Activated naive CD8-positive, alpha-beta T cell treated with anti-CD3 and anti-CD28 coated beads, Interleukin-2, amount 50 U/mL, for 16 hours (primary cell): ENCODE results near the gene DOCK3.
"Not testable (repeated sequence)": the region's sequence is repeated elsewhere in the genome, so short reads cannot be mapped to it uniquely, and the experiment has no call there.

ENCODE experiments used
- DNase-seq: peaks from one replicate; pipeline ENCODE4 v3.0.0-alpha.2; 2020; ENCODE audit warnings: low read depth, low spot score

The DOCK3 gene

DNA sequence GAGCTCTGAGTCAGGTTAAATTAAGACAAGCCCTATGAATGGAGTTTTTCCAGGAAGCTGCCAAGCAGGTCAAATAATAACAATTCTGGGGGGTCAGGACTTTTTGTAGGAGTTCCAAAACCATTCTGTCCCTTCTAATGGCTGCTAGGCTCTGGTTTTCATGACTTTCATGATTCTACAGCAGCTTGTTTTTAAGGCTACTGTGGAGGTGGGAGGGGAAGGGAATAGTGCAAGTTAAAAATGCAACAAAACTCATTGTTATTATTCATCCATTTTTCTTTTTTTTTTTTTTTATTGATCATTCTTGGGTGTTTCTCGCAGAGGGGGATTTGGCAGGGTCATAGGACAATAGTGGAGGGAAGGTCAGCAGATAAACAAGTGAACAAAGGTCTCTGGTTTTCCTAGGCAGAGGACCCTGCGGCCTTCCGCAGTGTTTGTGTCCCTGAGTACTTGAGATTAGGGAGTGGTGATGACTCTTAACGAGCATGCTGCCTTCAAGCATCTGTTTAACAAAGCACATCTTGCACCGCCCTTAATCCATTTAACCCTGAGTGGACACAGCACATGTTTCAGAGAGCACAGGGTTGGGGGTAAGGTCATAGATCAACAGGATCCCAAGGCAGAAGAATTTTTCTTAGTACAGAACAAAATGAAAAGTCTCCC is 633.3 kb downstream of the DOCK3 start:
- DNase-seq: not testable (repeated sequence)

DNA sequence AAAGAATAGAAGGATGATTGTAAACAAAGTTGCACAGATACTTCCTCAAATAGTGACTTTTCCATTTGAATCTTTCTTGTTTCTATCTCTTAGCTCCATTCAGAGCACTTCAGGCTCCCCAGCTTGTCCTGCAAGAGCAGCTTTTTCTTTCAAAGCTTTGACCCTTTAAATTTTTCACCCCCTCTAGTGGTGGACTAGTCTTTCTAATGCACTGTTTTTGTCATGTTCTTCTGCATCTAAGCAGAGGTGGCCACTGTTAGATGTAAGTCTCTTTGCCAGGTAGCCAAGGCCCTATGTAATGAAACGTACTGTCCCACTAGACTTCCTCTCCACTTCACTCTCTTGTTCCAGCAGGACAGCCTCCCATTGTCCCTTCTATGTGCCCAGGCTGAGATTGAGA is 636.3 kb downstream of the DOCK3 start:
- DNase-seq: no peak

- DNase-seq: no peak
Measured at GRCh38 chr3:51328206-51328605, 653.5 kb downstream of the DOCK3 start.

GRCh38 chr3:51330046-51330445 is 655.3 kb downstream of the DOCK3 start:
- no peak for DNase-seq

DNA sequence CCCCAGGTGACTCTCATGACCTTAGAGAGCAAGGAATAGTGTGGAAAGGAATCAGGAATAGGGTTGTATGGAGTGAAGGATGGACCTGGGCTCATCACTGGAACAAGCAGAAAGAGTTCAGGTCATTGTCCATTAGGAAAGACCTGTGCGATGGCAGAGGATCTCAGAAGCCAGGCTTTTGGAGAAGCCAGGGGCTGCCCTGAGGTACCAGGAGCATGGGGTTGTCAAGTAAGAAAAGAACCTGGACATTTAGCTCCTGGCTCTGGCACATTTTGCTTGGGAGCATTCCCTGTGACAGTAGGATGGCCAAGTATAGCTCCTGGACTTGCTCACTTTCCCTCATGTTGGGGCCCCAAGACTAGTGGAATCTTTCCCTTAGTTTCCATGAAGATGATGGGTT is 657.4 kb downstream of the DOCK3 start:
- no peak for DNase-seq

DNA sequence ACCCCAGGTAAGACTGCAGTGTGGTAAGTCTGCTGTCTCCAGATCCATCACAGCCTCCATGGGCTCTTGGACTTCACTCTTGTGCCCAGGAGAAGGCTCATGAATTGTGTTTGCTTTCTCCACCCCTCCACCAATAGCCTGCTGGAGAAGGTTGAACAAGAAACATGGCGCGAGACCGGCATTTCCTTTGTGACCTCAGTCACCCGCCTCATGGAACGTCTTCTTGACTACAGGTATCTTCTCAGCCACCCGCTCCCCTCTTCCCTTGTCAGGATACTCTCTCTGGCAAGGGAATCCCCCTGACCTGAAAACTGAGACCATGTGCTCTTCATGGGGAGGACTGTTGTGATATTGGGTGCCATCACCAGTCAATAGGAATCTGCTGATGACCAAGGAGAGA is 658.3 kb downstream of the DOCK3 start:
- DNase-seq: no peak

DNA sequence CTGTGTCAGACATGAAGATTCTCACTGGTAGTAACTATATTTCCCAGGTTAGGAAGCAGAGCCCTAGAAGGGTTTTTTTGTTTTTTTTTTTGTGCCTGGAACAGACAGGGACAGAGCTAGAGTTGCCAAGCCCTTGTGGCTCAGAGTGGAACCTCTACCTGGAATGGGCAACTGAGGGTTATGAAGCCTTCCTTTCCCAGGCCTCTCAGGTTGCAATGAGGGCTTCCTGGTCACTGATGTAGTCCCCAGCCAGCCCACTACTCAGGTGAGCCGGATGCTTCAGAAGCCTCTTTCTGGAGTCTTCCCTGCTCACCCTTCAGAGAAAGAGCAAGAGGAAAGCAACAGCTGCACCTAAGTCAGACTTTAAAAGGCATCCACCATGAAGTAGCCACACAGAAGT is 661.5 kb downstream of the DOCK3 start:
- DNase-seq: no peak

- DNase-seq: no peak
Measured at GRCh38 chr3:51337666-51338065, 662.9 kb downstream of the DOCK3 start.

DNA sequence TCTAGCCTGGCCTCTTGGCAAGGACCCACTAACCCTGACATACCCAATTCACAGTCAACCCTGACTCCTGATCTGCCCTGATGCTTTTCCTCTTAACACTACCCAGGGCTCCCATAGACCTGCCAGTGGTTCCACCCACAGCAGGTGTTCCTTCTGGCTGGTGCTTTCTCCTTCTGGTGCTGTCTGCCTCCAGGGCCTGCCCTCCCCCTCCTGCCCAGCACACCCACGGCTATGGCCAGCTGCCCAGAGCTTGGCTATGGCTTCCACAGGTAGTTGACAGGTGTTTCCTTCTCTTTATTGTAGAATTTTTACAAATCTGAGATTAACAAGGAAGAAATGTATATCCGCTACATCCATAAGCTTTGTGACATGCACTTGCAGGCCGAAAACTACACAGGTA is 663.9 kb downstream of the DOCK3 start:
- DNase-seq: no peak

GRCh38 chr3:51340013-51340829 is 665.5 kb downstream of the DOCK3 start:
- DNase-seq: no peak

DNA sequence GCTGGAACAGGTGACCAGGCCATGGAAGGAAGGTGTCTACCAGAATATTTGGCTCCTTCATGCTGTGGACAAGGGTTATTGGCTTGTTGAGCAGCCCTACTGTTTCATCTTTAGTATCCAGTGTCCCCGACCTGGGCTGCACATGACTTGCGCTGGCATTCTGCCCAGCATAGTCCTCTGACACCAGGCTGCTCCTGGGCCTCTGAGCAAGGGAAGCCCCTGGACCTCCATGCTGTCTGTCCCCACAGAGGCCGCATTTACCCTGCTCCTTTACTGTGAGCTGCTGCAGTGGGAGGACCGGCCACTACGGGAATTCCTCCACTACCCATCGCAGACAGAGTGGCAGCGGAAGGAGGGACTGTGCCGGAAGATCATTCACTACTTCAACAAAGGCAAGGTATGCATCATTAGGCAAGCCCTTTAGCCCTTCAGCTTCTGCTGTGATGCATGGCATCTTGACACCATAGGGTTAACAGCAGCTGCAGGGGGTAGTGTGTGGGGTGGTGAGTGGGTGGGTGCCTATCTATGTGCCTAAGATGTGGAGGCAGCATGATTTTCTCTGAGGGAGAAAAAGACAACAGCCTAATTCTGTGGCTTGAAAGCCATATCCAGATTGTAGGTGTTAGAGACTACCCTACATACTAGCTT is 666.4 kb downstream of the DOCK3 start:
- no peak for DNase-seq

GRCh38 chr3:51343918-51344687 is 669.4 kb downstream of the DOCK3 start:
- no peak for DNase-seq

GRCh38 chr3:51350751-51351150 is 676.0 kb downstream of the DOCK3 start:
- DNase-seq: no peak

DNA sequence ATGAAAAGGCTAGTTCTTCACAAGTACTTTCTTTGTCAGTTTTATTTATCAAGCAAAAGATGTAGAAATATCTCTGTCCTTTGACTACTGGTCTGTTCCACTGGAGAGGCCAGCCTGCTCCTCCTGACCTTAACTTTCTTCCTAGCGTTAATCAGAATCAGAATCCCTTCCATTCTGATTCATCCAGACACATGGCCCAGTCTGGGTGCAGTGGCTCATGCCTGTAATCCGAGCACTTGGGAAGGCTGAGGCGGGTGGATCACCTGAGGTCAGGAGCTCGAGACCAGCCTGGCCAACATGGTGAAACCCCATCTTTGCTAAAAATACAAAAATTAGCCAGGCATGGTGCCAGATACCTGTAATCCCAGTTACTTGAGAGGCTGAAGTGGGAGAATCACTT is 678.4 kb downstream of the DOCK3 start:
- DNase-seq: no peak

DNA sequence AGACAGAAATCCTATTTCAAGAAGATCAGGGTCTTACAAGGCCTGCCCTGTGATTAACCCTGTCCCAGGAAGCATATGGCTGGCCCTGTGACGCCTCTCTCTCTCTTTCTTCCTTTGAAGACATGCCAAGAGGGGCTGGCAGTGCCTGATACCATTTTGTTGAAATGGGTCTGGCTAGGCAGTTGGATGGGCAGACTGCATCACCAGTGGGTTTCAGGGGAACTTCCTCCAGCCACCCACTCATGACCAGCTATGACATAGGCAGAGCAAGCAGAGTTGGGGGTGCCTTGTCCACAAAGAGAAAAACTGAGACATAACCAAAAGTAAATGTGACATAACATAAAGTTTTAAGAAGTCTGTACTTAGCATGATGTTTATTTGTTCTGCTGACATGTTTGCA is 679.0 kb downstream of the DOCK3 start:
- DNase-seq: no peak

- DNase-seq: no peak
Measured at GRCh38 chr3:51354172-51354571, 679.4 kb downstream of the DOCK3 start.

GRCh38 chr3:51354731-51355615 is 680.2 kb downstream of the DOCK3 start:
- no peak for DNase-seq

DNA sequence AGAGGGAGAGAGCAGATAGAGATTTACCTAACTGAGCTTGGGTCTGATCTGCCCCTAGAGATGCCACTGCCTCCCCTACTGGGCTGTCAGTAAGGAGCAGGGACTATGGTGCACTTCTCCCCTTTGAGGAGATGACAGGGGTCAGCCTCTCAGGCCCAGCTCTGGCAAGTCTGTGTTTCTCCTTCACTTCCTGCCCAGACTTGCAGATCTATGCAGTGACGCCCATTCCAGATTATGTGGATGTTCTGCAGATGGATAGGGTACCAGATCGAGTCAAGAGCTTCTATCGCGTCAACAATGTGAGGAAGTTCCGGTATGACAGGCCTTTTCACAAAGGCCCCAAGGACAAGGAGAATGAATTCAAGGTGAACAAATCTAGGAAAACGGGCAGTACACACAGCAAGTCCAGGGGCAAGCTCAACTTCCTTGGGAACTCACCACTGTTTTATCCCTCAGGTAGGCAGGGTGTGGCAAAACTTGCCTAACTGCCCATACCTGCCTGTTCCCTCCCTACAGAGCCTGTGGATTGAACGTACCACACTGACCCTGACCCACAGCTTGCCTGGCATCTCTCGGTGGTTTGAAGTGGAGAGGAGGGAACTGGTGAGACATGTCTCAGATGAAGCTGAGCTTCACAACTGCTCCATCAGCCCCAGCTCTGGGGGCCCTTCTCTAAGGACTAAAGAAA is 681.3 kb downstream of the DOCK3 start:
- DNase-seq: no peak

GRCh38 chr3:51357856-51358255 is 683.1 kb downstream of the DOCK3 start:
- DNase-seq: no peak

- DNase-seq: no peak
Measured at GRCh38 chr3:51358981-51359380, 684.3 kb downstream of the DOCK3 start.
